ENCODE data around the gene OSBPL10. TPM values are rescaled to one million over a fixed set of nuclear protein-coding genes. Genes with fewer than 3 reads are reported as not detected.

OSBPL10 gene
- total and polyA plus RNA-seq, 8 donors: 1.8 to 37.7 (median 5.9) TPM

DNA sequence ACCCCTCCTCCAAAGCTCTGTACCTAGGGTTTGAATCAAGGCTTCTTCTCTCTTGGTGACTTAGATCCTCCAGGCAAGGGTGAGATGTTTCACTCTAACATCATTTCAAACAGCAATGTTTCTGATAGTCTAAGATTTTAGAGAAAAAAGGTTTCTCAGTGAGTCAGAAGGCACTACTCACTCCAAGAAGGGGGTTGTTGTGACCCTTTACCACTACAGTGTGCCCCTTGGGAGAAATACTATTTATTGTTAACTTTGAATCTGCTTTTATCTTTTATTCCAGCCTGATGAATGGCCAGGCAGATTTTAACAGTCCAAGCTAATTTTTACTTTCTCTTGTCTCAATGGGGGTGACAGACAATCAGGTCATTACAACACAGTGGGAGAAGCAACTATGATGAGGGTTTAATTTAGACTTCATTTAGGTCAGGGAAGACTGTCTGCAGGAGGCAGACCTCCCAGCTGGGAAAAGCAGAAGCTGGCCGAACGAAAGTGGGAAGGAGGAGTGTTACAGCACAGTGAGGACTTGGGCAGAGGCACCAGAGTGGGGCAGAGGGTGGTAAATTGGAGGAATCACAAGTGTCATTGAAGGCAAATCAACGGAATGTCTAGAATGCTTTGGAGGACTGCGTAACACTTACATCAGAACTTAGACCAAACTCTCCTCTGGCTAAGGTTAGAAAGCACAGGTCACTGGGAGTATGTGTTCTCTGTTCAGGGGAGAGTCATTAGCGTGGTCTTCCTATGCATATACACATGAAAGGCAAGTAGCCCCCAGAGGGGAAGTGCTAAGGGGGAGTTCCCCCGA lies 21.7 kb upstream of the OSBPL10 start:
- no peaks in the 10 kb centered on the region for H3K9me3 ChIP-seq
- no peak for TF ChIP-seq POLR2AphosphoS5 (IDR thresholded peaks at IDR 0.05)
- no peak for TF ChIP-seq CTCF (IDR thresholded peaks at IDR 0.05)
- no peak for TF ChIP-seq POLR2A (IDR thresholded peaks at IDR 0.05)
- TF ChIP-seq EP300 (IDR thresholded peaks at IDR 0.05): no peak
- H3K4me3 ChIP-seq: no peak overlapping the region
- H3K36me3 ChIP-seq: no peaks in the 10 kb centered on the region
- intact Hi-C loops (cut with DNase I; ENCODE audit: low total_unique reads): no loop called here
- no peak overlapping the region for H3K27ac ChIP-seq
- H3K4me1 ChIP-seq: no peaks in the 10 kb centered on the region
- no peaks in the 10 kb centered on the region for H3K27me3 ChIP-seq
- no peak for DNase-seq
- WGBS, 5 donors: 75 to 78% (median 76%) methylated on average over 6 of the region's 6 CpGs

- TF ChIP-seq EP300 (IDR thresholded peaks at IDR 0.05): no peak
- TF ChIP-seq CTCF (IDR thresholded peaks at IDR 0.05): no peak
- no peak for TF ChIP-seq POLR2AphosphoS5 (IDR thresholded peaks at IDR 0.05)
- TF ChIP-seq POLR2A (IDR thresholded peaks at IDR 0.05): no peak
- Histone ChIP-seq H3K27ac (no peak overlapping the region), H3K27me3 (no peaks in the 10 kb centered on the region), H3K4me3 (no peak overlapping the region), H3K9me3 (peaks cover 0 to under 1% (median 0%) of the 10 kb centered on the region in 4 donors), H3K36me3 (no peaks in the 10 kb centered on the region), H3K4me1 (no peaks in the 10 kb centered on the region)
- DNase-seq: no peak
- 75 to 86% (median 79%) methylated on average over 3 of the region's 3 CpGs for WGBS, 5 donors
- intact Hi-C loops (cut with DNase I; ENCODE audit: low total_unique reads): no loop called here
Measured at GRCh38 chr3:32000877-32001276, 19.8 kb upstream of the OSBPL10 start.

- TF ChIP-seq POLR2A (IDR thresholded peaks at IDR 0.05): no peak
- no peak for TF ChIP-seq POLR2AphosphoS5 (IDR thresholded peaks at IDR 0.05)
- TF ChIP-seq CTCF (IDR thresholded peaks at IDR 0.05): no peak
- TF ChIP-seq EP300 (IDR thresholded peaks at IDR 0.05): no peak
- Histone ChIP-seq H3K36me3 (no peaks in the 10 kb centered on the region), H3K9me3 (peaks cover 0 to 10% (median 2%) of the 10 kb centered on the region in 4 donors), H3K27ac (no peak overlapping the region), H3K4me1 (no peaks in the 10 kb centered on the region), H3K4me3 (no peak overlapping the region), H3K27me3 (no peaks in the 10 kb centered on the region)
- WGBS, 5 donors: 82 to 86% (median 83%) methylated on average over 7 of the region's 7 CpGs
- intact Hi-C loops (cut with DNase I; ENCODE audit: low total_unique reads): no loop called here
- DNase-seq: no peak
Measured at GRCh38 chr3:31999907-32000439, 18.9 kb upstream of the OSBPL10 start.

DNA sequence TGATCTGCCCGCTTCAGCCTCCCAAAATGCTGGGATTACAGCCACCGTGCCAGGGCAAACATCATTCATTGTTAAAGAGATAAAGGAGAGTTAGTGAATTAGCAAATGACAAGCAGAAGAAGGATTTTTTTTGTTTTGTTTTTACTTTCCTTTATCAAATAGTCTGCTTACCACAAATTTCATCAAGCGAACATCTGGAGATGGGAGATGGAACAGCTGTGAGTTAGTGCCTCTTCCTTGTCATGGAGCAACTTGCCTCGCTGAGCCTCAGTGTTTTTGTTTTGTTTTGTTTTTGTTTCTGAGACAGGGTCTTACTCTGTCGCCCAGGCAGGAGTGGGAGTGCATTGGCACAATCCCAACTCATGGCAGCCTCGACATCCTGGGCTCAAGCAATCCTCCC lies 16.4 kb upstream of the OSBPL10 start:
- 71 to 81% (median 76%) methylated on average over 6 of the region's 6 CpGs for WGBS, 5 donors
- H3K36me3 ChIP-seq: no peaks in the 10 kb centered on the region
- H3K27me3 ChIP-seq: no peaks in the 10 kb centered on the region
- intact Hi-C loops (cut with DNase I; ENCODE audit: low total_unique reads): no loop called here
- no peak for DNase-seq
- H3K9me3 ChIP-seq: peaks cover 0 to 15% (median 7%) of the 10 kb centered on the region in 4 donors
- H3K4me1 ChIP-seq: no peaks in the 10 kb centered on the region
- no peak overlapping the region for H3K4me3 ChIP-seq
- no peak overlapping the region for H3K27ac ChIP-seq
- TF ChIP-seq POLR2AphosphoS5 (IDR thresholded peaks at IDR 0.05): no peak
- TF ChIP-seq CTCF (IDR thresholded peaks at IDR 0.05): no peak
- no peak for TF ChIP-seq EP300 (IDR thresholded peaks at IDR 0.05)
- no peak for TF ChIP-seq POLR2A (IDR thresholded peaks at IDR 0.05)

Measured in stomach (tissue), 9 donors.